Endothelial cell of umbilical vein (primary cell): ENCODE results near the gene CHRD. TPM values are rescaled to one million over a fixed set of nuclear protein-coding genes. Genes with fewer than 3 reads are reported as not detected.

ENCODE experiments used
- BruUV-seq: library from RNA; stranded (reverse); fragments of 400-500 nt; replicated peaks from 2 replicates; lab custom pipeline; 2021; lab: Mats Ljungman, UMichigan
- CTCF ChIA-PET: fragments of 300-600, 350-600 bp; sonication (Branson Sonifier 250); formaldehyde crosslinking; loops from one replicate; lab custom pipeline; 2021; ENCODE audit warnings: antibody characterized with exemption, inconsistent platforms; lab: Charles Lee
- POLR2A ChIA-PET: fragments of 300-600, 350-600 bp; sonication (Branson Sonifier 250); formaldehyde crosslinking; loops from one replicate; lab custom pipeline; 2021; ENCODE audit warnings: antibody characterized with exemption, inconsistent platforms; lab: Charles Lee
- DNase-seq: peaks from one replicate; pipeline ENCODE4 v3.0.0-alpha.2; 2011; ENCODE audit warnings: low read depth, low spot score
- FAIRE-seq: peaks from 2 replicates; lab custom pipeline; 2011; peaks lifted over from hg19 to GRCh38; lab: Jason Lieb, UNC
- H2AFZ ChIP-seq: 2 replicates; pipeline ENCODE4 v1.6.0; 2012; ENCODE audit warnings: low read depth, low read length, control low read depth, inconsistent platforms
- H3K27ac ChIP-seq: 2 replicates; pipeline ENCODE4 v1.5.1; 2011; ENCODE audit warnings: low read depth, mild to moderate bottlenecking, control low read depth, low read length, moderate library complexity; ENCODE audit not compliant: insufficient read depth
- H3K27me3 ChIP-seq, 2 experiments: 2 replicates each; pipeline versions ENCODE4 v1.6.0 to v1.6.1; 2011; ENCODE audit warnings: low read length in 2 of 2, mixed read lengths in 1 of 2; ENCODE audit not compliant: control insufficient read depth in 2 of 2, insufficient read depth in 2 of 2
- H3K36me3 ChIP-seq, 2 experiments: 2 replicates in 1 of 2; 3 replicates in 1 of 2; pipeline ENCODE4 v1.5.1; 2011; ENCODE audit warnings: low read length in 2 of 2, mild to moderate bottlenecking in 1 of 2, moderate library complexity in 1 of 2; ENCODE audit not compliant: control insufficient read depth in 2 of 2, insufficient read depth in 2 of 2; ENCODE audit errors: extremely low read depth in 1 of 2
- H3K4me1 ChIP-seq: 3 replicates; pipeline ENCODE4 v1.5.1; 2011; ENCODE audit warnings: mild to moderate bottlenecking, low read length; ENCODE audit not compliant: control insufficient read depth, insufficient read depth; ENCODE audit errors: extremely low read depth
- H3K4me2 ChIP-seq: 2 replicates; pipeline ENCODE4 v1.6.1; 2011; ENCODE audit warnings: low read length, control low read depth, mixed read lengths; ENCODE audit not compliant: insufficient read depth
- H3K4me3 ChIP-seq, 3 experiments: fragments of 200-600 bp in 1 of 3; sonication (generic), shearing (Covaris generic) in 1 of 3; replicated peaks in 1 of 3; 2 replicates each; pipeline ENCODE4 v1.5.1; 2011 to 2016; ENCODE audit warnings: control low read depth in 3 of 3, low read length in 3 of 3, mild to moderate bottlenecking in 2 of 3, inconsistent platforms in 1 of 3, low read depth in 1 of 3, moderate library complexity in 1 of 3; ENCODE audit not compliant: insufficient read depth in 1 of 3
- H3K79me2 ChIP-seq: 2 replicates; pipeline ENCODE4 v1.6.0; 2012; ENCODE audit warnings: low read length, inconsistent platforms; ENCODE audit not compliant: control insufficient read depth, insufficient read depth
- H3K9ac ChIP-seq: replicated peaks from 2 replicates; pipeline ENCODE3; 2011; ENCODE audit warnings: low read length, control low read depth; ENCODE audit not compliant: insufficient read depth; ENCODE audit errors: extremely low read depth
- H3K9me1 ChIP-seq: replicated peaks from 3 replicates; pipeline ENCODE4 v1.6.0; 2011; ENCODE audit warnings: mild to moderate bottlenecking, low read length; ENCODE audit not compliant: control insufficient read depth, insufficient read depth; ENCODE audit errors: extremely low read depth
- H3K9me3 ChIP-seq: replicated peaks from 2 replicates; pipeline ENCODE4 v1.5.1; 2012; ENCODE audit warnings: low read length, inconsistent platforms; ENCODE audit not compliant: control insufficient read depth, insufficient read depth
- H4K20me1 ChIP-seq: replicated peaks from 2 replicates; pipeline ENCODE3; 2011; ENCODE audit warnings: mild to moderate bottlenecking, low read length; ENCODE audit not compliant: control insufficient read depth, insufficient read depth; ENCODE audit errors: extremely low read depth
- CTCF ChIP-seq, 2 donors: IDR thresholded peaks; 1 replicate in 1 of 2; 2 replicates in 1 of 2; pipeline ENCODE4 v1.5.1; 2011; ENCODE audit warnings: low read length in 2 of 2, mild to moderate bottlenecking in 2 of 2, moderate library complexity in 2 of 2, control low read depth in 1 of 2, inconsistent platforms in 1 of 2, low read depth in 1 of 2; ENCODE audit not compliant: insufficient read depth in 1 of 2; ENCODE audit errors: extremely low read depth in 1 of 2
- EZH2 ChIP-seq: IDR thresholded peaks from 2 replicates; pipeline ENCODE4 v1.6.1; 2012; ENCODE audit warnings: borderline replicate concordance, low read depth, mild to moderate bottlenecking, moderate library complexity, low read length, inconsistent platforms; ENCODE audit not compliant: severe bottlenecking
- FOS ChIP-seq: IDR thresholded peaks from 2 replicates; pipeline ENCODE4 v1.6.1; 2011; ENCODE audit warnings: mild to moderate bottlenecking, low read length, moderate library complexity, borderline replicate concordance; ENCODE audit not compliant: insufficient read depth
- GATA2 ChIP-seq: IDR thresholded peaks from 2 replicates; pipeline ENCODE4 v1.7.0; 2011; ENCODE audit warnings: low read depth, mild to moderate bottlenecking, moderate library complexity, mixed read lengths, low read length; ENCODE audit not compliant: insufficient read length, insufficient read depth
- JUN ChIP-seq: IDR thresholded peaks from 2 replicates; pipeline ENCODE4 v1.6.1; 2011; ENCODE audit warnings: borderline replicate concordance, low read depth; ENCODE audit not compliant: insufficient read length, insufficient read depth
- MAX ChIP-seq: IDR thresholded peaks from 2 replicates; pipeline ENCODE4 v1.6.1; 2011; ENCODE audit not compliant: insufficient read depth, insufficient read length
- MYC ChIP-seq: IDR thresholded peaks from one replicate; pipeline ENCODE4 v1.6.1; 2011; ENCODE audit warnings: mild to moderate bottlenecking, low read depth, low read length
- POLR2A ChIP-seq: IDR thresholded peaks from 2 replicates; pipeline ENCODE4 v1.6.1; 2012; ENCODE audit warnings: low read depth, mild to moderate bottlenecking, control low read depth, low read length
- POLR2AphosphoS5 ChIP-seq: IDR thresholded peaks from 2 replicates; pipeline ENCODE4 v1.6.1; 2012; ENCODE audit warnings: low read depth, mild to moderate bottlenecking, control low read depth, low read length, moderate library complexity; ENCODE audit not compliant: insufficient read depth
- dilution Hi-C: fragments of 300-500 bp; cut with MboI; formaldehyde crosslinking; loops from one replicate; pipeline ENCODE4 v1.15.0; 2019; ENCODE audit warnings: low sequenced_read_pairs; ENCODE audit not compliant: extremely low pct_ligation_motif_present
- intact Hi-C: fragments of 100-400 bp; cut with micrococcal nuclease; formaldehyde crosslinking; loops from one replicate; pipeline ENCODE4 v1.10.0; 2022
- polyA plus RNA-seq, 4 experiments: library from polyadenylated mRNA; depleted of rRNA in 3 of 4; stranded (reverse) in 3 of 4; unstranded in 1 of 4; fragments of >200 nt; gene quantifications; 2 replicates each; pipeline versions ENCODE4 v1.2.1 to v1.2.3, GENCODE V29; 2011 to 2012; ENCODE audit warnings: missing spikeins in 1 of 4
- total RNA-seq: library from RNA; stranded (reverse); gene quantifications from 2 replicates; pipeline ENCODE4 v1.2.3, GENCODE V29; 2021

The CHRD gene
- total and polyA plus RNA-seq, 2 donors (not counting 3 experiments of a cell fraction or from before 2014, with no cell fraction given), result 0.40 to 0.54 TPM

GRCh38 chr3:184405075-184406030 lies 25.5 kb downstream of the CHRD start:
- FAIRE-seq, result no peak
- H3K79me2 ChIP-seq, result no peaks in the 10 kb centered on the region
- H3K4me2 ChIP-seq, result no peak overlapping the region
- no peaks in the 10 kb centered on the region for H3K9me3 ChIP-seq
- no peak overlapping the region for H2AFZ ChIP-seq
- H3K27ac ChIP-seq, result no peak overlapping the region
- H3K27me3 ChIP-seq, result peaks cover 8 to 11% of the 10 kb centered on the region in 2 experiments
- no peak for DNase-seq
- TF ChIP-seq MAX (no peak), MYC (no peak), JUN (no peak), GATA2 (no peak), POLR2A (no peak), FOS (no peak), EZH2 (no peak), POLR2AphosphoS5 (no peak), CTCF (IDR thresholded peaks at IDR 0.05; ENCODE audit: extremely low read depth in 1 of 2, insufficient read depth in 1 of 2, low read depth in 1 of 2, low read length in 2 of 2) (no peak)
- intact Hi-C loops (no loop called here), dilution Hi-C loops (no loop called here)
- no peaks in the 10 kb centered on the region for H3K36me3 ChIP-seq
- no peaks in the 10 kb centered on the region for H4K20me1 ChIP-seq
- H3K4me1 ChIP-seq, result no peaks in the 10 kb centered on the region
- H3K4me3 ChIP-seq, result no peak overlapping the region
- no peak overlapping the region for H3K9ac ChIP-seq
- CTCF ChIA-PET, result interaction anchor here (0.7 to 1.4 kb wide), 2 partner anchors 34 kb away, joined by 4 read pairs; no protein-coding TSS in a partner anchor
- POLR2A ChIA-PET, result no interaction called here
- no TSS peak for BruUV-seq
- no peaks in the 10 kb centered on the region for H3K9me1 ChIP-seq
